Stimulated activated naive CD8-positive, alpha-beta T cell treated with anti-CD3 and anti-CD28 coated beads, Interleukin-15, Interleukin-2, amounts not matched to agents 100 ng/mL and 50 ng/mL, for 24 hours (primary cell): ENCODE measurements around the gene NOP16.
A peak's percentile ranks its signal among the peaks of the same experiment; 100 is the strongest.
"Not testable (repeated sequence)": the region's sequence is repeated elsewhere in the genome, so short reads cannot be mapped to it uniquely, and the experiment has no call there.

Experiments used
- H3K27ac Mint-ChIP-seq: one replicate; pipeline ENCODE4 v1.8.0; 2021; ENCODE audit warnings: mild to moderate bottlenecking, mixed read lengths
- H3K27me3 Mint-ChIP-seq: one replicate; pipeline ENCODE4 v1.8.0; 2021; ENCODE audit warnings: mixed read lengths
- H3K36me3 Mint-ChIP-seq: one replicate; pipeline ENCODE4 v1.8.0; 2021; ENCODE audit warnings: low read depth, mixed read lengths
- H3K4me1 Mint-ChIP-seq: one replicate; pipeline ENCODE4 v1.8.0; 2021; ENCODE audit warnings: low read depth, mixed read lengths
- H3K4me3 Mint-ChIP-seq: one replicate; pipeline ENCODE4 v1.8.0; 2021; ENCODE audit warnings: mild to moderate bottlenecking, mixed read lengths
- H3K9me3 Mint-ChIP-seq: one replicate; pipeline ENCODE4 v1.8.0; 2021; ENCODE audit warnings: mixed read lengths

Gene NOP16

GRCh38 chr5:176415240-176415951 is 27.0 kb upstream of the NOP16 start:
- Mint-ChIP-seq H3K27ac (no peak overlapping the region), H3K9me3 (no peaks in the 10 kb centered on the region), H3K36me3 (no peaks in the 10 kb centered on the region), H3K27me3 (no peaks in the 10 kb centered on the region), H3K4me1 (peaks cover 38% of the 10 kb centered on the region), H3K4me3 (peak overlapping the region; percentile 84)

DNA sequence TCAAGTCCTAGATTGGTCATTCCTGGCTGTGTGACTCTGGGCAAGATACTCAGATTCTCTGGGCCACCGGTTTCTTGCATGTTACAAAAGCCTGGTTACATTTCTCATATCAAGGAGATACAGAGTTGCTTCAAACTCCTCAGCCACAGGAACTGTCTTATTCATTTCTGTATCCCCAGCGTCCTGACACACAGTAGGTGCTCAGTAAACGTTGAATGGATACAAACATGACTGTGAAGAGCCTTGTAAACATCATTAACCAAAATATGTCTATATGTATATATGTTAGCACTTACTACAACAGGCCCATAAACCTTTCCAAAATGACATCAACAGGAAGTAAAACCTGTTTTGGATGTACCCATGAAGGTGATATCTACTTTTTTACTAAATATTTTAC is 26.3 kb upstream of the NOP16 start:
- Mint-ChIP-seq H3K27me3 (no peaks in the 10 kb centered on the region), H3K4me1 (peaks cover 38% of the 10 kb centered on the region), H3K27ac (no peak overlapping the region), H3K9me3 (no peaks in the 10 kb centered on the region), H3K36me3 (peaks cover 5% of the 10 kb centered on the region), H3K4me3 (peak overlapping the region; percentile 84)

GRCh38 chr5:176413709-176414191 is 25.4 kb upstream of the NOP16 start:
- Mint-ChIP-seq H3K4me3 (no peak overlapping the region), H3K27me3 (no peaks in the 10 kb centered on the region), H3K4me1 (peaks cover 38% of the 10 kb centered on the region), H3K36me3 (peaks cover 7% of the 10 kb centered on the region), H3K27ac (no peak overlapping the region), H3K9me3 (no peaks in the 10 kb centered on the region)

GRCh38 chr5:176413255-176413565 is 24.8 kb upstream of the NOP16 start:
- no peak overlapping the region for H3K27ac Mint-ChIP-seq
- no peaks in the 10 kb centered on the region for H3K9me3 Mint-ChIP-seq
- H3K36me3 Mint-ChIP-seq: peaks cover 7% of the 10 kb centered on the region
- no peak overlapping the region for H3K4me3 Mint-ChIP-seq
- H3K27me3 Mint-ChIP-seq: no peaks in the 10 kb centered on the region
- H3K4me1 Mint-ChIP-seq: peaks cover 38% of the 10 kb centered on the region

DNA sequence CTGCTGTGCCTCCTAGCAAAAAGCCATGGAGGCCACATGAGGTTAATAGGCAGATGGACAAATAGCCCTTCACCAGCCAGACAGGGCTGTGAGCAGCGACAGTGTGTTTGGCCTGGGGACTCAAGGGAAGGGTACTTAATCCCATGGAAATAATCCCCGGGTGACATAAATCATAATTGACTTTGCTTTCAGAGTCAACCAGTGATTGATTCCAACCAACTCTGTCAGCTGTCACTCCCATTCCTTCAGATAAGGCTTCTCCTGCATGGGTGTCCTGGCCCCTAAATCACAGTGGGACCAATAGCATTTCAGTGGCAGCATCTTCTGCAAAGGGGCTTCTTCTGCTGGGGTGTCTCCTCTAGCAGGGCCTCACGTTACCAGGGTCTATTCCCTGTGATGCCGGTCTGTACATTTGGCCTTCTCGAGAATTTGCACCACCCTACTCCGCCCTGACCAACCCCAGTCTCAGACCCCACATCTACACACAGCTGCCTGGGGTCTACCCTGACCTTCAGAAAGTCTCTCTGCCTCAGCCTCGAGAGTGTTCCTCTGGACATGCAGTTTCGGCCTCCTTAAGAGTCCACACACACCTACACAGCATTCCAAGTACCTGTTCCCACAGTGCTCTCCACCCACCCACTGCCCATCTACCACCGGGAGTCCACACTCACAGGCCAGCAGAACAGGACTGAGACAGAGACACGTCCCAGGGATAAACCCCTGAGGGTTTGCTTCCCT is 24.3 kb upstream of the NOP16 start:
- peaks cover 10% of the 10 kb centered on the region for H3K36me3 Mint-ChIP-seq
- H3K9me3 Mint-ChIP-seq: no peaks in the 10 kb centered on the region
- H3K4me3 Mint-ChIP-seq: no peak overlapping the region
- no peak overlapping the region for H3K27ac Mint-ChIP-seq
- H3K4me1 Mint-ChIP-seq: peaks cover 38% of the 10 kb centered on the region
- no peaks in the 10 kb centered on the region for H3K27me3 Mint-ChIP-seq

DNA sequence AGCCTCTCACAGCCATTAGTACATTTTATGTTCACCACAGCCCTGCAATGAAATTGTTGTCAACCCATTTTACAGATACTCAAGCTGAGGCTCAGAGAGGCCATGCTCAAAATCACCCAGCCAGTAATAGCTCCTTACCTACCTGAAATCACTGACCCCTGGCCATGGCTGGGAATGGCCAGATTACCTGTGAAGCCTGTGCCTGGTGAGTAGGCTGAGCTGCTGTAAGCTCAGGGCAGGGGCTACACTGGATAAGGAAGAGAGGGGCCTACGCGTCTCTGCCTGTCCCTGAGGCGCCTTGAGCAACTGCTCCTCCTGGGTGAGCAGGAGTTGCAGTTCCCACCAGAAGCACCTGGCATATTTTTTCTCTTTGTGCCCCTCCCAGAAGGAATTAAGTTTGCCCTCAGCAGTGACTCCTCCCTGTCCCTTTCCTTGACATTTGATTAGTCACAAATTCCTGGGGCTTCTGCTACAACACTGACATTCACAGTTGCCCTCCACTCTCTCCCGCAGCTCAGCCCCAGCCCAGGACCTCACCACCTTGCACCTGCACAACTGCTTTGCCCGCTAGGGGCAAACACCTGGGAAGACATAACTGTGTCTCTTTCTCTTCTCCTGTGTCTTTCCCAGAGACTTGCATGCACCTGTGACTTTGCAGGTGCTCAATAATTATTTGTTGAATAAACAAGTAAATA is 22.2 kb upstream of the NOP16 start:
- Mint-ChIP-seq H3K27ac (no peak overlapping the region), H3K27me3 (no peaks in the 10 kb centered on the region)

GRCh38 chr5:176409765-176410164 is 21.4 kb upstream of the NOP16 start:
- H3K27me3 Mint-ChIP-seq: no peaks in the 10 kb centered on the region
- no peak overlapping the region for H3K4me3 Mint-ChIP-seq
- no peaks in the 10 kb centered on the region for H3K9me3 Mint-ChIP-seq
- H3K4me1 Mint-ChIP-seq: peaks cover 21% of the 10 kb centered on the region
- no peak overlapping the region for H3K27ac Mint-ChIP-seq
- peaks cover 11% of the 10 kb centered on the region for H3K36me3 Mint-ChIP-seq

More for the DNA sequence above, 22.2 kb upstream of the NOP16 start:
- H3K36me3 Mint-ChIP-seq: peaks cover 11% of the 10 kb centered on the region
- H3K9me3 Mint-ChIP-seq: no peaks in the 10 kb centered on the region
- no peak overlapping the region for H3K4me3 Mint-ChIP-seq
- H3K4me1 Mint-ChIP-seq: peaks cover 30% of the 10 kb centered on the region

GRCh38 chr5:176408590-176408989 is 20.2 kb upstream of the NOP16 start:
- H3K27me3 Mint-ChIP-seq: no peaks in the 10 kb centered on the region
- H3K36me3 Mint-ChIP-seq: peaks cover 11% of the 10 kb centered on the region
- no peak overlapping the region for H3K27ac Mint-ChIP-seq
- no peaks in the 10 kb centered on the region for H3K9me3 Mint-ChIP-seq
- H3K4me3 Mint-ChIP-seq: no peak overlapping the region
- H3K4me1 Mint-ChIP-seq: peaks cover 10% of the 10 kb centered on the region

DNA sequence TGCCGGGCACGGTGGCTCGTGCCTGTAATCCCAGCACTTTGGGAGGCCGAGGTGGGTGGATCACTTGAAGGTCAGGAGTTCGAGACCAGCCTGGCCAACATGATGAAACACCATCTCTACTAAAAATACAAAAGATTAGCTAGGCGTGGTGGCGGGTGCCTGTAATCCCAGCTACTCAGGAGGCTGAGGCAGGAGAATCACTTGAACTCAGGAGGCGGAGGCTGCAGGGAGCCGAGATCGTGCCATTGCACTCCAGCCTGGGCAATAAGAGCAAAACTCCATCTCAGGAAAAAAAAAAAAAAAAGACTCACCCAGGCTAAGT is 19.8 kb upstream of the NOP16 start:
- H3K36me3 Mint-ChIP-seq: peaks cover 11% of the 10 kb centered on the region
- not testable (repeated sequence) for H3K27ac Mint-ChIP-seq, H3K4me3 Mint-ChIP-seq, H3K4me1 Mint-ChIP-seq, H3K9me3 Mint-ChIP-seq, H3K27me3 Mint-ChIP-seq

DNA sequence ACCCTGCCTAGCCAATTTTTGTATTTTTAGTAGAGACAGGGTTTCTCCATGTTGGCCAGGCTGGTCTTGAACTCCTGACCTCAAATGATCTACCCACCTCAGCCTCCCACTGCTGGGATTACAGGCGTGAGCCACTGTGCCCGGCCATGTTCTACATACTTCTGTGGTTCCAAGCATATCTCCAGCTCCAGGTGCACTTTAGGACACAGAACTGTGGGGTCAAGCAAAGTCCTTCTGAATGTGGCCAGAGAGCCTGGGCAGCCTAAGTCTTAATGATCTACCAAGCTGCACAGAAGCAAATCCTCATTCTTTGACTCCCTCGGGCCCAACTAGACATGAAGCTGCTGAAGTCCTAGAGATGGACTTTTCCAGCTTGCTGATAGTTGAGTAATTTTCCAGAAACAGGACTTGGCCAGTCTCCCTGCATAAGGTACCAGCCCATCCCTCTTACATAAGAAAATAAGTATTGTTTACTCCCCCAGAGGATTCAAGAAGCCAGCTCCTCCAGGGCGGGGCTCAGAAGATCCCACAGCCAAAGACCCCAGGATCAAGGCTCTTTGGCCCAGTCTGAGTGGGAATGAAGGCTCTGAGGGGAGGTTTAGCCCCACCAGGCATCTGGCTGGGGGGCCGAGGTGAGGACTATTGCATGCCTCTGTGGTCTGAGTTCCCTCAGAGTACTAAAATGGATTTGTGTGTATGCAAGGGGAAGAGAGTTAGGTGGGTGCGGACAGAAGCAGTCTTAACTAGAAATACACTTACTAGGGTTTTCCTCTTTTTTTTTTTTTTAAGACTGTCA is 19.3 kb upstream of the NOP16 start:
- peaks cover 8% of the 10 kb centered on the region for H3K4me1 Mint-ChIP-seq
- peaks cover 11% of the 10 kb centered on the region for H3K36me3 Mint-ChIP-seq
- H3K9me3 Mint-ChIP-seq: no peaks in the 10 kb centered on the region
- H3K27me3 Mint-ChIP-seq: no peaks in the 10 kb centered on the region
- H3K27ac Mint-ChIP-seq: no peak overlapping the region
- no peak overlapping the region for H3K4me3 Mint-ChIP-seq

DNA sequence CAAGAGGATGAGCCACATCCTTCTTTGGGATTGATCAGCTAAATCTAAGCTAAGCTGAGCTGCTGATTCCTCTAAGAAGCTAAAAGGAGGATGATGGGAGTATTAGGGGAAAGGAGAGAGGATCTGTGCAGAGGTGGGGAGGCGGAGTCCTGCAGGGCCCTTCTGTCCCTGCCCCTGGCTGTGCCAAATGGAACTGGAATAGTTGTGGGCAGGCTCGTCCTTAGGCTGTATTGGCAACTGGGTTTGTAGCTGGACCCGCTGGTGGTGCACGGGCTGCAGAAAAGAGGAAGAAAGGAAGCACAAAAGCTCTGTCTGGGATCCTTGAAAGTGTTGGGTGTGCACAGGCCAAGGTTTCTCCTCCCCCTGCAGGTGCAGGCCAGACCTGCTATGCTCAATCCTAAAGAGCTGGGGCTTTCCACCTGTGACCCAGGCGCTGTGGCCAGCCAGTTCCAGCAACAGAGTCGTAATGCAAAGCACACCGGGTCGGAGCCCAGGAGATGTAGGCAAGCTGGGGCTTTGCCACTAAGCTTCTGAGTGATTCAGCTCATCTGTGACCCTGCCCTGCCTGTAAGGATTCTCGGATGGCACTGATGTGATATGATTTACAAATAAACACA is 18.1 kb upstream of the NOP16 start:
- H3K27ac Mint-ChIP-seq: no peak overlapping the region
- peaks cover 6% of the 10 kb centered on the region for H3K4me1 Mint-ChIP-seq
- no peaks in the 10 kb centered on the region for H3K9me3 Mint-ChIP-seq

DNA sequence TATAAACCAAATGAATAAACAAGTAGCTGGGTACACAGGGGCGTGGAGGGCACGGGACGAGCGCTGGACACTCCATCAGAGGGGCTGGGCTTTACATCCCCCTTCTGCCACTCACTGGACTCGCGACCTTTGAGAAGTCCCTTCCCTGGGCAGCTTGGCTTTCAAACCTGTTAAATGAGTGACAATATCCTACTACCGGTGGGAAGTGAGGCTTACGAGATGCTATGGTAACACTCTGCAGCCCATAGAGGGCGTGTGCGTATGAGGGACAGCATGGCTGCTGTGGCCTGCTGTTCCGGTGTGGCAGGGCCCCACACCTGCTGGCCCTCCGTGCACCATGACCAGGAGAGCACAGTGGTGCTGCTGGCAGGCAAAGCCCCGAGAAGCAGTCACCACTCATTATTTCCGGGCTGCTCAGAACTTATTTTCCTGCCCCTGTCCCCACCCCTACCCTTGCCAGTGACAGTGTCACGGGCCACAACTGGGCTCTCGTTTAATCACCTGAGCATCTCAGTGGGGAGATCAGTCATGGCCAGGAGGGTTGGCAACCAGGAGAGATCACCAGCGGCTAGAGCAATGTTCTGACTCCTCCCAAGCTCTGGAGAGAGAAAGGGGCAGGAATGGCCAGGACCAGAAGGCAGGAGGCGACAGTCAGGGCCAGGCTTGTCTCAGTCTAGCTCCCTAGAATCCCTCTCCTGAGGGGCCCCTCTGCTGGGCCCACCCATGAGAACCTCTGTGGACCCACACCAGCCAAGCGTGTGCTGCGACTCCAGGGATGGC is 17.4 kb upstream of the NOP16 start:
- Mint-ChIP-seq H3K27ac (no peak overlapping the region), H3K27me3 (no peaks in the 10 kb centered on the region), H3K9me3 (no peaks in the 10 kb centered on the region), H3K36me3 (peaks cover 11% of the 10 kb centered on the region), H3K4me1 (peaks cover 1% of the 10 kb centered on the region), H3K4me3 (no peak overlapping the region)

More for the DNA sequence above, 18.1 kb upstream of the NOP16 start:
- no peaks in the 10 kb centered on the region for H3K27me3 Mint-ChIP-seq
- H3K4me3 Mint-ChIP-seq: no peak overlapping the region
- peaks cover 11% of the 10 kb centered on the region for H3K36me3 Mint-ChIP-seq

DNA sequence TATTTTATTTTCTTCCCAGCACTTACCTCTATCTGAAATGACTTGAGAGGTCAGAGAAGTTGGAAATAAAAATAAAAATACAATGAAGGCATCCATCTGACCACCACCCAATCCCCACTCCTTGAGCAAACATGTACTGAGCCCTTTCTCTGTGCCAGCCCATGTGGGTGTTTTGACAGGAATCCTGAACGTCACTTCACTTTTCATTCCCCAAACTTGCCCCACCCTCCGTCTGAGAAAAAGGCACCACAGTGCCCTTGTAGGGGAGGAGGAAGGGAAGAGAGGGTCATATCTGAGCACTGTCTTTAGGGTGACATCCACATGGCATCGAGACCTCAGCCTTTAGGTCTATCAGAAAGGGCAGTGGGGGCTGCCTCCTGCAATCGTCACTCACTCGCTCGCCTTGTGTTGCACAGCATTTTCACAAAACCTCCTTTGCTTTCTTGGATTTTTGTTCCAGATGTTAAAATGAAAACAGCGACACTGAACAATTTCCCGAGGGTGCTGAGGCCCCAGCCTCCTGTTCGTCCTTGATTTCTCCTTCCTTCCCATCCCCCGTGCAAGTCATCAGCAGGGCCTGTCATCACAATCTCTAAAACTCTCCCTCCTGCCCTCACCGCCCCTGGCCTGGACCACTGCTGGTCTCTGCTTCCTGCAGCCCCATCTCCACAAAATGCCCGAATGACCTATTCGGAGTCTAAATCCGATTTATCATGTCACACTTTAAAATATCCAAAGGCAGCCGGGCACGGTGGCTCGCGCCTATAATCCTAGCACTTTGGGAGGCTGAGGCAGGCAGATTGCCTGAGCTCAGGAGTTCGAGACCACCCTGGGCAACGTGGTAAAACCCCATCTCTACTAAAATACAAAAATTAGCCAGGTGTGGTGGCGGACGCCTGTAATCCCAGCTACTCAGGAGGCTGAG is 13.1 kb upstream of the NOP16 start:
- Mint-ChIP-seq H3K4me3 (no peak overlapping the region), H3K36me3 (no peaks in the 10 kb centered on the region), H3K4me1 (no peaks in the 10 kb centered on the region), H3K9me3 (no peaks in the 10 kb centered on the region), H3K27ac (no peak overlapping the region), H3K27me3 (no peaks in the 10 kb centered on the region)
